IMR-90 (cell line): ENCODE measurements around the gene CADM3. TPM values are rescaled to one million over a fixed set of nuclear protein-coding genes. Genes with fewer than 3 reads are reported as not detected.
A peak's percentile ranks its signal among the peaks of the same experiment; 100 is the strongest.

ENCODE experiments used
- ATAC-seq: fragments of 200-7000 bp; cut with Tn5 transposase; 2 replicates; pipeline ENCODE4 v1.9.1; 2020; ENCODE audit warnings: low read depth, mild to moderate bottlenecking, moderate library complexity
- BruUV-seq: library from RNA; stranded (reverse); fragments of 400-500 nt; replicated peaks from 2 replicates; lab custom pipeline; 2021; lab: Mats Ljungman, UMichigan
- CTCF ChIA-PET: fragments of 300-600 bp; formaldehyde crosslinking; extraction: SDS; loops from one replicate; lab custom pipeline; 2021; ENCODE audit warnings: antibody characterized with exemption; lab: Yijun Ruan, JAX
- POLR2A ChIA-PET: fragments of 300-600 bp; sonication (Branson Sonifier 250); formaldehyde crosslinking; loops from one replicate; lab custom pipeline; 2022; ENCODE audit warnings: antibody characterized with exemption; ENCODE audit not compliant: unreplicated experiment; lab: Charles Lee
- DNase-seq: peaks from one replicate; pipeline ENCODE4 v3.0.0; 2013
- H2AFZ ChIP-seq: replicated peaks from 2 replicates; pipeline ENCODE3; 2013; ENCODE audit warnings: low read length, mild to moderate bottlenecking; ENCODE audit not compliant: poor library complexity
- H2AK5ac ChIP-seq: 2 replicates; pipeline ENCODE4 v1.6.1; 2013; ENCODE audit warnings: low read depth, low read length, inconsistent platforms
- H2AK9ac ChIP-seq: replicated peaks from 2 replicates; pipeline ENCODE3; 2013; ENCODE audit warnings: mild to moderate bottlenecking, low read depth, low read length, moderate library complexity; ENCODE audit not compliant: poor library complexity
- H2BK120ac ChIP-seq: 2 replicates; pipeline ENCODE4 v1.6.1; 2013; ENCODE audit warnings: low read depth, low read length, inconsistent platforms
- H2BK15ac ChIP-seq: 3 replicates; pipeline ENCODE4 v1.6.1; 2013; ENCODE audit warnings: low read depth, low read length, inconsistent platforms
- H2BK20ac ChIP-seq: 2 replicates; pipeline ENCODE4 v1.6.1; 2013; ENCODE audit warnings: low read depth, mild to moderate bottlenecking, inconsistent platforms, low read length, moderate library complexity
- H2BK5ac ChIP-seq: 2 replicates; pipeline ENCODE4 v1.6.1; 2013; ENCODE audit warnings: mild to moderate bottlenecking, low read depth, low read length, inconsistent platforms; ENCODE audit not compliant: poor library complexity, severe bottlenecking
- H3K14ac ChIP-seq: replicated peaks from 2 replicates; pipeline ENCODE4 v1.6.1; 2013; ENCODE audit warnings: low read depth, low read length, inconsistent platforms
- H3K18ac ChIP-seq: 2 replicates; pipeline ENCODE4 v1.6.1; 2013; ENCODE audit warnings: low read depth, low read length, control low read depth
- H3K23ac ChIP-seq: 2 replicates; pipeline ENCODE4 v1.6.1; 2013; ENCODE audit warnings: low read depth, low read length, inconsistent platforms
- H3K27ac ChIP-seq: 2 replicates; pipeline ENCODE4 v1.5.1; 2013; ENCODE audit warnings: mild to moderate bottlenecking, control low read depth, low read length; ENCODE audit not compliant: insufficient read depth
- H3K27me3 ChIP-seq: 2 replicates; pipeline ENCODE4 v1.6.1; 2013; ENCODE audit warnings: low read length; ENCODE audit not compliant: control insufficient read depth, insufficient read depth
- H3K36me3 ChIP-seq: 2 replicates; pipeline ENCODE4 v1.6.1; 2013; ENCODE audit warnings: low read length, mixed read lengths; ENCODE audit not compliant: control insufficient read depth, insufficient read depth
- H3K4ac ChIP-seq: 2 replicates; pipeline ENCODE4 v1.6.1; 2013; ENCODE audit warnings: low read depth, low read length, inconsistent platforms
- H3K4me1 ChIP-seq: 2 replicates; pipeline ENCODE4 v1.6.1; 2013; ENCODE audit warnings: low read length, mixed read lengths; ENCODE audit not compliant: control insufficient read depth, insufficient read depth
- H3K4me2 ChIP-seq: 2 replicates; pipeline ENCODE4 v1.6.1; 2013; ENCODE audit warnings: low read depth, mild to moderate bottlenecking, control low read depth, low read length, moderate library complexity
- H3K4me3 ChIP-seq: 2 replicates; pipeline ENCODE4 v1.5.1; 2013; ENCODE audit warnings: low read depth, mild to moderate bottlenecking, control low read depth, low read length, moderate library complexity; ENCODE audit not compliant: insufficient read depth
- H3K56ac ChIP-seq: 2 replicates; pipeline ENCODE4 v1.6.1; 2013; ENCODE audit warnings: low read length, inconsistent platforms; ENCODE audit not compliant: insufficient read depth; ENCODE audit errors: extremely low read depth
- H3K79me1 ChIP-seq, 2 experiments: 2 replicates each; pipeline ENCODE4 v1.6.1; 2013; ENCODE audit warnings: low read length in 2 of 2, inconsistent platforms in 1 of 2, low read depth in 1 of 2
- H3K9ac ChIP-seq: 2 replicates; pipeline ENCODE4 v1.6.1; 2013; ENCODE audit warnings: low read depth, low read length, control low read depth
- H3K9me1 ChIP-seq: 2 replicates; pipeline ENCODE4 v1.6.1; 2013; ENCODE audit warnings: low read length, inconsistent platforms; ENCODE audit not compliant: insufficient read depth
- H3K9me3 ChIP-seq: 2 replicates; pipeline ENCODE4 v1.6.1; 2013; ENCODE audit warnings: low read length; ENCODE audit not compliant: control insufficient read depth, insufficient read depth
- H4K20me1 ChIP-seq: 2 replicates; pipeline ENCODE4 v1.6.1; 2013; ENCODE audit warnings: low read length, inconsistent platforms; ENCODE audit not compliant: insufficient read depth
- H4K5ac ChIP-seq: 2 replicates; pipeline ENCODE4 v1.6.1; 2013; ENCODE audit warnings: mild to moderate bottlenecking, low read depth, low read length, control low read depth
- H4K8ac ChIP-seq, 2 experiments: 2 replicates each; pipeline ENCODE4 v1.6.1; 2013; ENCODE audit warnings: low read depth in 2 of 2, low read length in 2 of 2, control low read depth in 1 of 2, inconsistent platforms in 1 of 2
- H4K91ac ChIP-seq: 2 replicates; pipeline ENCODE4 v1.6.1; 2013; ENCODE audit warnings: low read depth, low read length, inconsistent platforms; ENCODE audit not compliant: insufficient read depth
- BHLHE40 ChIP-seq: fragments of 150-350 bp; IDR thresholded peaks from 2 replicates; pipeline ENCODE4 v1.6.1; 2016; ENCODE audit warnings: mild to moderate bottlenecking, low read depth, low read length
- CEBPB ChIP-seq: IDR thresholded peaks from 2 replicates; pipeline ENCODE4 v1.6.1; 2012; ENCODE audit warnings: low read depth, low read length, improper control_type of control experiment
- MAFK ChIP-seq: IDR thresholded peaks from 2 replicates; pipeline ENCODE4 v1.6.1; 2012; ENCODE audit warnings: low read depth, low read length, improper control_type of control experiment
- MAZ ChIP-seq: IDR thresholded peaks from 2 replicates; pipeline ENCODE4 v1.6.1; 2012; ENCODE audit warnings: low read depth, mild to moderate bottlenecking, low read length, improper control_type of control experiment, moderate library complexity, borderline replicate concordance
- MXI1 ChIP-seq: IDR thresholded peaks from 2 replicates; pipeline ENCODE4 v1.6.1; 2012; ENCODE audit warnings: low read depth, mild to moderate bottlenecking, low read length, moderate library complexity, borderline replicate concordance
- POLR2A ChIP-seq: IDR thresholded peaks from 2 replicates; pipeline ENCODE4 v1.6.1; 2012; ENCODE audit warnings: mild to moderate bottlenecking, low read depth, low read length
- RAD21 ChIP-seq: IDR thresholded peaks from 2 replicates; pipeline ENCODE4 v1.6.1; 2012; ENCODE audit warnings: low read length, improper control_type of control experiment
- RCOR1 ChIP-seq: IDR thresholded peaks from 2 replicates; pipeline ENCODE4 v1.6.1; 2012; ENCODE audit warnings: mild to moderate bottlenecking, low read length, improper control_type of control experiment; ENCODE audit not compliant: insufficient replicate concordance
- RFX5 ChIP-seq: IDR thresholded peaks from 2 replicates; pipeline ENCODE4 v1.8.0; 2012; ENCODE audit warnings: low read depth, mild to moderate bottlenecking, low read length, moderate library complexity
- SMC3 ChIP-seq: fragments of 150-350 bp; IDR thresholded peaks from 2 replicates; pipeline ENCODE4 v1.6.1; 2016; ENCODE audit warnings: low read depth, mild to moderate bottlenecking, antibody characterized with exemption, low read length, moderate library complexity
- WGBS, 2 experiments: methylation state at CpG; one replicate each; pipeline versions ENCODE4 v1.1.5 to v1.1.7; 2013; ENCODE audit warnings: missing lambda C conversion rate in 2 of 2; ENCODE audit not compliant: insufficient read length in 1 of 2; ENCODE audit errors: extremely low coverage in 2 of 2; 5-methylcytosine and 5-hydroxymethylcytosine counted together
- dilution Hi-C: fragments of 300-500 bp; cut with HindIII; formaldehyde crosslinking; loops from one replicate; pipeline ENCODE4 v1.14.3; 2018; ENCODE audit warnings: low sequenced_read_pairs; ENCODE audit not compliant: unreplicated experiment
- in situ Hi-C: fragments of 300-500 bp; cut with MboI; formaldehyde crosslinking; loops from 3 replicates; pipeline ENCODE4 v1.14.3; 2019; ENCODE audit warnings: low sequenced_read_pairs, inconsistent platforms, mixed read lengths
- intact Hi-C: fragments of 100-400 bp; cut with micrococcal nuclease; formaldehyde crosslinking; loops from 2 replicates; pipeline ENCODE4 v1.10.0; 2022
- polyA plus RNA-seq, 3 experiments: library from polyadenylated mRNA; depleted of rRNA; stranded (reverse); fragments of >200 nt; gene quantifications; 2 replicates each; pipeline ENCODE4 v1.2.3, GENCODE V29; 2012; ENCODE audit warnings: low replicate concordance in 1 of 3
- total RNA-seq: library from RNA; depleted of rRNA; stranded (reverse); fragments of >200 nt; gene quantifications from 2 replicates; pipeline ENCODE4 v1.2.3, GENCODE V29; 2012
- TF ChIP-seq, protein P1 (sequence below): conservative IDR thresholded peaks from 2 replicates; pipeline ENCODE4 v1.5.1; 2012; ENCODE audit warnings: mild to moderate bottlenecking, low read depth, low read length, improper control_type of control experiment

Gene CADM3
- total and polyA plus RNA-seq, 2 of the 4 experiments (the other 2 are of a cell fraction) = not detected

DNA sequence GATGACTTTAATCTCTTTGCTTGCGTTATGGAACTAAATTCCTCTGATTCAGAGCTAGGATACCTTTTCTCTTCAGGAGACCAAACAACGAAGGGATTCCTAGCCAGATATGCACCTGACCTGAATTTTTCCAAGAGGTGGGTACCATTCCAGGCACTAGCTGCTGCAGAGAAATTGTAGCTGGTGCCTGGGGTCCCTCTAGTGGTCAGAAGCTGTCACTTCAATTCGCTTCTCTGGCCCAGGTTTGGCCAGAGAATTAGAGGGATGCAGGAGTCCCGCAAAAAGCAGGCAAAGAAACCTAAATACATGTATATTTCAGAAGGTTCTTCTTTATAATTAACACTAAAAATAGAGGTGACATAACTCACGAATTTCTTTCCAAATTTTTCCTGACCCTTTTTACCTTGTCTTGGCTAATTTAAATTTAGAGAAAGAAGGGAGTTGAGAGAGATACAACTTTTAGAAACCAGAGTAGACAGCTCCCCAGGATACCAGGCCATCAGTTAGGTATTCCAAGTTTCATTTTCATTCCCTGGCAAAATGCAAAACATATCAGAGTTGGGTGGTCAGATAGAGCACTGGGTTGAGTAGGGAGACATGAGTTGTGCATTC, 42.8 kb downstream of the CADM3 start:
- Histone ChIP-seq H2BK120ac (no peak overlapping the region), H2AK5ac (no peak overlapping the region), H3K36me3 (no peaks in the 10 kb centered on the region), H2BK20ac (no peak overlapping the region), H4K20me1 (no peaks in the 10 kb centered on the region), H2AK9ac (no peak overlapping the region), H3K56ac (no peak overlapping the region), H3K4me1 (no peaks in the 10 kb centered on the region), H2BK5ac (no peak overlapping the region), H3K14ac (no peak overlapping the region), H3K4me3 (no peak overlapping the region), H3K27me3 (peaks cover 2% of the 10 kb centered on the region; the same call in 1 of the 2 replicates), H3K9me1 (no peaks in the 10 kb centered on the region), H3K23ac (no peak overlapping the region), H3K27ac (no peak overlapping the region), H3K4me2 (no peak overlapping the region), H3K18ac (no peak overlapping the region), H4K5ac (no peak overlapping the region), H3K4ac (no peak overlapping the region), H3K79me1 (no peaks in the 10 kb centered on the region), H2AFZ (no peak overlapping the region), H3K9me3 (no peaks in the 10 kb centered on the region), H4K8ac (no peak overlapping the region), H2BK15ac (no peak overlapping the region), H4K91ac (no peak overlapping the region), H3K9ac (no peak overlapping the region)
- DNase-seq (peak; percentile 28), ATAC-seq (peak; percentile 87)
- dilution Hi-C loops = no loop called here
- intact Hi-C loops = loop anchor here (1.0 to 10.0 kb wide), 5 partner anchors 53 to 801 kb away; no protein-coding TSS in a partner anchor
- in situ Hi-C loops = loop anchor here (25.0 kb wide), 1 partner anchor 673 kb away; no protein-coding TSS in a partner anchor
- TF ChIP-seq CEBPB (no peak), BHLHE40 (no peak), MAFK (no peak), POLR2A (no peak), RFX5 (no peak), SMC3 (peak; percentile 56; the same call in 1 of the 2 replicates), MAZ (no peak), RAD21 (peak; percentile 57), RCOR1 (no peak), MXI1 (no peak)
- TF ChIP-seq, protein P1, sequence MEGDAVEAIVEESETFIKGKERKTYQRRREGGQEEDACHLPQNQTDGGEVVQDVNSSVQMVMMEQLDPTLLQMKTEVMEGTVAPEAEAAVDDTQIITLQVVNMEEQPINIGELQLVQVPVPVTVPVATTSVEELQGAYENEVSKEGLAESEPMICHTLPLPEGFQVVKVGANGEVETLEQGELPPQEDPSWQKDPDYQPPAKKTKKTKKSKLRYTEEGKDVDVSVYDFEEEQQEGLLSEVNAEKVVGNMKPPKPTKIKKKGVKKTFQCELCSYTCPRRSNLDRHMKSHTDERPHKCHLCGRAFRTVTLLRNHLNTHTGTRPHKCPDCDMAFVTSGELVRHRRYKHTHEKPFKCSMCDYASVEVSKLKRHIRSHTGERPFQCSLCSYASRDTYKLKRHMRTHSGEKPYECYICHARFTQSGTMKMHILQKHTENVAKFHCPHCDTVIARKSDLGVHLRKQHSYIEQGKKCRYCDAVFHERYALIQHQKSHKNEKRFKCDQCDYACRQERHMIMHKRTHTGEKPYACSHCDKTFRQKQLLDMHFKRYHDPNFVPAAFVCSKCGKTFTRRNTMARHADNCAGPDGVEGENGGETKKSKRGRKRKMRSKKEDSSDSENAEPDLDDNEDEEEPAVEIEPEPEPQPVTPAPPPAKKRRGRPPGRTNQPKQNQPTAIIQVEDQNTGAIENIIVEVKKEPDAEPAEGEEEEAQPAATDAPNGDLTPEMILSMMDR = peak; percentile 74
- POLR2A ChIA-PET = no interaction called here
- CTCF ChIA-PET = interaction anchor here (0.7 to 2.1 kb wide), 9 partner anchors 9 to 793 kb away, joined by 3 to 13 read pairs (median 4); no protein-coding TSS in a partner anchor
- no CpG with 5 or more reads among the region's 5 CpGs for WGBS, 2 experiments
- no TSS peak for BruUV-seq
